Stimulated activated naive B cell treated with anti-CD40 and anti-IgM and Interleukin-4, amounts not matched to agents 10 μg/mL and 1 μg/mL and 100 μg/mL, for 72 hours (primary cell): ENCODE results near the gene CLCN4.

ENCODE experiments used
- ATAC-seq, 2 donors: fragments of 150-1000 bp; cut with Tn5 transposase; replicated peaks; 2 replicates each; pipeline ENCODE4 v1.10.0; 2021; ENCODE audit warnings: moderate library complexity in 1 of 2
- DNase-seq: peaks from one replicate; pipeline ENCODE4 v3.0.0; 2021
- H3K27ac Mint-ChIP-seq: one replicate; pipeline ENCODE4 v1.8.0; 2022; ENCODE audit warnings: mild to moderate bottlenecking, mixed read lengths
- H3K27me3 Mint-ChIP-seq, 2 donors: one replicate each; pipeline ENCODE4 v1.8.0; 2022; ENCODE audit warnings: mixed read lengths in 2 of 2
- H3K36me3 Mint-ChIP-seq, 2 donors: one replicate each; pipeline ENCODE4 v1.8.0; 2022; ENCODE audit warnings: mixed read lengths in 2 of 2, mild to moderate bottlenecking in 1 of 2
- H3K4me1 Mint-ChIP-seq, 2 donors: one replicate each; pipeline ENCODE4 v1.8.0; 2022; ENCODE audit warnings: mixed read lengths in 2 of 2, mild to moderate bottlenecking in 1 of 2
- H3K4me3 Mint-ChIP-seq, 2 donors: one replicate each; pipeline ENCODE4 v1.8.0; 2022; ENCODE audit warnings: mild to moderate bottlenecking in 2 of 2, mixed read lengths in 2 of 2, moderate library complexity in 1 of 2
- H3K9me3 Mint-ChIP-seq, 2 donors: one replicate each; pipeline ENCODE4 v1.8.0; 2022; ENCODE audit warnings: mixed read lengths in 2 of 2, mild to moderate bottlenecking in 1 of 2

Gene CLCN4

GRCh38 chrX:10280071-10280470, 123.3 kb downstream of the CLCN4 start:
- H3K27ac Mint-ChIP-seq, result no peak overlapping the region
- no peak for ATAC-seq
- H3K4me3 Mint-ChIP-seq, result no peak overlapping the region
- no peaks in the 10 kb centered on the region for H3K4me1 Mint-ChIP-seq
- no peak for DNase-seq
- H3K27me3 Mint-ChIP-seq, result no peaks in the 10 kb centered on the region
- H3K36me3 Mint-ChIP-seq, result no peaks in the 10 kb centered on the region
- no peaks in the 10 kb centered on the region for H3K9me3 Mint-ChIP-seq

GRCh38 chrX:10282490-10282889, 125.7 kb downstream of the CLCN4 start:
- no peaks in the 10 kb centered on the region for H3K4me1 Mint-ChIP-seq
- DNase-seq (no peak), ATAC-seq (no peak)
- H3K4me3 Mint-ChIP-seq, result no peak overlapping the region
- H3K27me3 Mint-ChIP-seq, result peaks cover 7% of the 10 kb centered on the region in 2 donors
- H3K36me3 Mint-ChIP-seq, result no peaks in the 10 kb centered on the region
- no peaks in the 10 kb centered on the region for H3K9me3 Mint-ChIP-seq
- H3K27ac Mint-ChIP-seq, result no peak overlapping the region

GRCh38 chrX:10286195-10286594, 129.4 kb downstream of the CLCN4 start:
- DNase-seq (no peak), ATAC-seq (no peak)
- Mint-ChIP-seq H3K27me3 (peaks cover 7 to 14% of the 10 kb centered on the region in 2 donors), H3K9me3 (no peaks in the 10 kb centered on the region), H3K27ac (no peak overlapping the region), H3K4me1 (no peaks in the 10 kb centered on the region), H3K4me3 (no peak overlapping the region), H3K36me3 (peaks cover 0 to 2% of the 10 kb centered on the region in 2 donors)
